Measurements from ENCODE around the gene PARM1. TPM values are rescaled to one million over a fixed set of nuclear protein-coding genes. Genes with fewer than 3 reads are reported as not detected.

PARM1 gene
- total RNA-seq, 1 donor from 2014 or later = 28.7 TPM

DNA sequence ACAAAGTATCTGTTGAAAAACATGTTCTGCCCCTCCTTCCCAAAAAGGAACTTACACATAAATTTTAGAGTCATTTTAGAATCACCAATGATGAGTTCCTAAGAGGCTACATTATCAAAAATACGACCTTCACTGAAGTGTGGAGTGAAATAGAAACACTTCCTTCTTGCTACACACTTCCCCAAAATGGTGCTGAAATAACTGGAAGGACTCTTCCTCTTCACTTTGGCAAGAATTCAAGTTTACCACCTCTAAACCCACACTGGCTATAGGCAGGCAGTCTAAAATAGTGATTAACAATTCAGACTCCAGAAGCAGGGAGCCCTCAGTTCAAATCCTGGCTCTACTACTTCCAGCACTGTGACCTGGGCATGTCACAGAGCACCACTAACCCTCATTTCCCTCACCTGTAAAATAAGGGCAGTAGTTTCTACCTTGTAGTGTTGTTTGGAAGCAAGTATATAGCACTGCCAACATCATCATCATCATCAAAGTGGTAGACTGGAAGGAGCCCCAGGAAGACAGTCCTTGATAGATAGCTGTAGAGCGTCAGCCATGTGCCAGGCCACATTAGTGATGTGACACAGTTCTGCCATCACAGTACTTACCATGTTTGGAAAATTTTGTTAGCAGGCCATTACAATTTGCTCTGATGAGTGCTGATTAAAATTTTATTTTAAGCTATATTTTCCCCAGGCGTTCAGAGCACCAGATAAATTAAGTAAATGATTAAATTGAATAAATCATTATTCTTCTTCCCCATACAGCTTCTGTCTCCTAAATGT lies 103.3 kb downstream of the PARM1 start:
- Histone ChIP-seq H3K27ac (ENCODE audit: low read depth, low read length) (no peak overlapping the region), H3K4me1 (ENCODE audit: control insufficient read depth in 3 of 3, insufficient read depth in 3 of 3, low read length in 3 of 3) (no peaks in the 10 kb centered on the region), H3K9me3 (ENCODE audit: control insufficient read depth in 3 of 3, low read length in 3 of 3) (no peaks in the 10 kb centered on the region), H3K9ac (ENCODE audit: low read depth in 1 of 3, low read length in 3 of 3) (no peak overlapping the region), H3K4me3 (ENCODE audit: low read length in 3 of 3) (no peak overlapping the region), H3K27me3 (ENCODE audit: control insufficient read depth in 3 of 3, insufficient read depth in 3 of 3, low read length in 3 of 3) (no peaks in the 10 kb centered on the region), H3K36me3 (ENCODE audit: control insufficient read depth in 3 of 3, insufficient read depth in 3 of 3, low read length in 3 of 3) (no peaks in the 10 kb centered on the region)

DNA sequence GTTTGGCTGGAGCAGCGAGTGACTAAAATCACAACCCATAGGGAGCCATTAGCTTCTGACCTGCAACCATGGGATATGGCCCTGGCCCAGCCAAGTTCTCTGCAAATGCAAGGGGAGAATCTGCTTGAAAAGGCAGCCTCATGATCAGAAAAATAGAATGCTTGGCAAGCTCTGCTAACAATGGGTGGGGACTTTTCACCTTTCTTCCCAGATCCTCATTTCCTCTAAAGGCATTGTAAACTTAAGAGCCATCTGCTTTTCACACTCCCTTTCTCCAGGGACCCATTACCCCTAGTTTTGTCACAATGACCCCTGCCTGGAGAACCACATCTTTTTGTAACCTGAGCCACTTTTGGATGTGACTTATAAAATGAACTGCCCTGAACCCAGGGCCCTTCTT lies 104.3 kb downstream of the PARM1 start:
- Histone ChIP-seq H3K27ac (ENCODE audit: low read depth, low read length) (no peak overlapping the region), H3K4me3 (ENCODE audit: low read length in 3 of 3) (no peak overlapping the region), H3K4me1 (ENCODE audit: control insufficient read depth in 3 of 3, insufficient read depth in 3 of 3, low read length in 3 of 3) (no peaks in the 10 kb centered on the region), H3K9me3 (ENCODE audit: control insufficient read depth in 3 of 3, low read length in 3 of 3) (no peaks in the 10 kb centered on the region), H3K9ac (ENCODE audit: low read depth in 1 of 3, low read length in 3 of 3) (no peak overlapping the region), H3K36me3 (ENCODE audit: control insufficient read depth in 3 of 3, insufficient read depth in 3 of 3, low read length in 3 of 3) (no peaks in the 10 kb centered on the region), H3K27me3 (ENCODE audit: control insufficient read depth in 3 of 3, insufficient read depth in 3 of 3, low read length in 3 of 3) (no peaks in the 10 kb centered on the region)

GRCh38 chr4:75038376-75038775 lies 105.5 kb downstream of the PARM1 start:
- no peak overlapping the region for H3K27ac ChIP-seq (ENCODE audit: low read depth, low read length)
- H3K4me1 ChIP-seq (ENCODE audit: control insufficient read depth in 3 of 3, insufficient read depth in 3 of 3, low read length in 3 of 3) = no peaks in the 10 kb centered on the region
- H3K9me3 ChIP-seq (ENCODE audit: control insufficient read depth in 3 of 3, low read length in 3 of 3) = no peaks in the 10 kb centered on the region
- H3K36me3 ChIP-seq (ENCODE audit: control insufficient read depth in 3 of 3, insufficient read depth in 3 of 3, low read length in 3 of 3) = no peaks in the 10 kb centered on the region
- H3K9ac ChIP-seq (ENCODE audit: low read depth in 1 of 3, low read length in 3 of 3) = no peak overlapping the region
- no peak overlapping the region for H3K4me3 ChIP-seq (ENCODE audit: low read length in 3 of 3)
- H3K27me3 ChIP-seq (ENCODE audit: control insufficient read depth in 3 of 3, insufficient read depth in 3 of 3, low read length in 3 of 3) = no peaks in the 10 kb centered on the region

GRCh38 chr4:75040703-75041102 lies 107.8 kb downstream of the PARM1 start:
- Histone ChIP-seq H3K27me3 (ENCODE audit: control insufficient read depth in 3 of 3, insufficient read depth in 3 of 3, low read length in 3 of 3) (no peaks in the 10 kb centered on the region), H3K27ac (ENCODE audit: low read depth, low read length) (no peak overlapping the region), H3K4me1 (ENCODE audit: control insufficient read depth in 3 of 3, insufficient read depth in 3 of 3, low read length in 3 of 3) (no peaks in the 10 kb centered on the region), H3K36me3 (ENCODE audit: control insufficient read depth in 3 of 3, insufficient read depth in 3 of 3, low read length in 3 of 3) (peaks cover 0 to under 1% (median 0%) of the 10 kb centered on the region in 3 donors), H3K9me3 (ENCODE audit: control insufficient read depth in 3 of 3, low read length in 3 of 3) (no peaks in the 10 kb centered on the region), H3K9ac (ENCODE audit: low read depth in 1 of 3, low read length in 3 of 3) (no peak overlapping the region), H3K4me3 (ENCODE audit: low read length in 3 of 3) (no peak overlapping the region)

GRCh38 chr4:75042601-75043208 lies 109.8 kb downstream of the PARM1 start:
- Histone ChIP-seq H3K4me3 (ENCODE audit: low read length in 3 of 3) (no peak overlapping the region), H3K27ac (ENCODE audit: low read depth, low read length) (no peak overlapping the region), H3K9me3 (ENCODE audit: control insufficient read depth in 3 of 3, low read length in 3 of 3) (no peaks in the 10 kb centered on the region), H3K4me1 (ENCODE audit: control insufficient read depth in 3 of 3, insufficient read depth in 3 of 3, low read length in 3 of 3) (no peaks in the 10 kb centered on the region), H3K27me3 (ENCODE audit: control insufficient read depth in 3 of 3, insufficient read depth in 3 of 3, low read length in 3 of 3) (no peaks in the 10 kb centered on the region), H3K36me3 (ENCODE audit: control insufficient read depth in 3 of 3, insufficient read depth in 3 of 3, low read length in 3 of 3) (peaks cover 0 to 4% (median 0%) of the 10 kb centered on the region in 3 donors), H3K9ac (ENCODE audit: low read depth in 1 of 3, low read length in 3 of 3) (no peak overlapping the region)

- Histone ChIP-seq H3K27ac (ENCODE audit: low read depth, low read length) (no peak overlapping the region), H3K4me3 (ENCODE audit: low read length in 3 of 3) (no peak overlapping the region), H3K4me1 (ENCODE audit: control insufficient read depth in 3 of 3, insufficient read depth in 3 of 3, low read length in 3 of 3) (no peaks in the 10 kb centered on the region), H3K9me3 (ENCODE audit: control insufficient read depth in 3 of 3, low read length in 3 of 3) (no peaks in the 10 kb centered on the region), H3K9ac (ENCODE audit: low read depth in 1 of 3, low read length in 3 of 3) (no peak overlapping the region), H3K36me3 (ENCODE audit: control insufficient read depth in 3 of 3, insufficient read depth in 3 of 3, low read length in 3 of 3) (peaks cover 0 to 4% (median 0%) of the 10 kb centered on the region in 3 donors), H3K27me3 (ENCODE audit: control insufficient read depth in 3 of 3, insufficient read depth in 3 of 3, low read length in 3 of 3) (no peaks in the 10 kb centered on the region)
Observed at GRCh38 chr4:75046226-75046625, 113.3 kb downstream of the PARM1 start.

- Histone ChIP-seq H3K4me3 (ENCODE audit: low read length in 3 of 3) (no peak overlapping the region), H3K9me3 (ENCODE audit: control insufficient read depth in 3 of 3, low read length in 3 of 3) (no peaks in the 10 kb centered on the region), H3K9ac (ENCODE audit: low read depth in 1 of 3, low read length in 3 of 3) (no peak overlapping the region), H3K27me3 (ENCODE audit: control insufficient read depth in 3 of 3, insufficient read depth in 3 of 3, low read length in 3 of 3) (no peaks in the 10 kb centered on the region), H3K27ac (ENCODE audit: low read depth, low read length) (no peak overlapping the region), H3K36me3 (ENCODE audit: control insufficient read depth in 3 of 3, insufficient read depth in 3 of 3, low read length in 3 of 3) (peaks cover 0 to 4% (median 0%) of the 10 kb centered on the region in 3 donors), H3K4me1 (ENCODE audit: control insufficient read depth in 3 of 3, insufficient read depth in 3 of 3, low read length in 3 of 3) (no peaks in the 10 kb centered on the region)
Observed at GRCh38 chr4:75046641-75047040, 113.7 kb downstream of the PARM1 start.

GRCh38 chr4:75048208-75048879 lies 115.4 kb downstream of the PARM1 start:
- Histone ChIP-seq H3K9me3 (ENCODE audit: control insufficient read depth in 3 of 3, low read length in 3 of 3) (no peaks in the 10 kb centered on the region), H3K4me1 (ENCODE audit: control insufficient read depth in 3 of 3, insufficient read depth in 3 of 3, low read length in 3 of 3) (no peaks in the 10 kb centered on the region), H3K36me3 (ENCODE audit: control insufficient read depth in 3 of 3, insufficient read depth in 3 of 3, low read length in 3 of 3) (peaks cover 0 to 4% (median 0%) of the 10 kb centered on the region in 3 donors), H3K27ac (ENCODE audit: low read depth, low read length) (no peak overlapping the region), H3K4me3 (ENCODE audit: low read length in 3 of 3) (no peak overlapping the region), H3K27me3 (ENCODE audit: control insufficient read depth in 3 of 3, insufficient read depth in 3 of 3, low read length in 3 of 3) (no peaks in the 10 kb centered on the region), H3K9ac (ENCODE audit: low read depth in 1 of 3, low read length in 3 of 3) (no peak overlapping the region)

GRCh38 chr4:75051431-75051830 lies 118.5 kb downstream of the PARM1 start:
- Histone ChIP-seq H3K4me3 (ENCODE audit: low read length in 3 of 3) (no peak overlapping the region), H3K27ac (ENCODE audit: low read depth, low read length) (no peak overlapping the region), H3K9me3 (ENCODE audit: control insufficient read depth in 3 of 3, low read length in 3 of 3) (no peaks in the 10 kb centered on the region), H3K27me3 (ENCODE audit: control insufficient read depth in 3 of 3, insufficient read depth in 3 of 3, low read length in 3 of 3) (no peaks in the 10 kb centered on the region), H3K9ac (ENCODE audit: low read depth in 1 of 3, low read length in 3 of 3) (no peak overlapping the region), H3K36me3 (ENCODE audit: control insufficient read depth in 3 of 3, insufficient read depth in 3 of 3, low read length in 3 of 3) (no peaks in the 10 kb centered on the region), H3K4me1 (ENCODE audit: control insufficient read depth in 3 of 3, insufficient read depth in 3 of 3, low read length in 3 of 3) (no peaks in the 10 kb centered on the region)

DNA sequence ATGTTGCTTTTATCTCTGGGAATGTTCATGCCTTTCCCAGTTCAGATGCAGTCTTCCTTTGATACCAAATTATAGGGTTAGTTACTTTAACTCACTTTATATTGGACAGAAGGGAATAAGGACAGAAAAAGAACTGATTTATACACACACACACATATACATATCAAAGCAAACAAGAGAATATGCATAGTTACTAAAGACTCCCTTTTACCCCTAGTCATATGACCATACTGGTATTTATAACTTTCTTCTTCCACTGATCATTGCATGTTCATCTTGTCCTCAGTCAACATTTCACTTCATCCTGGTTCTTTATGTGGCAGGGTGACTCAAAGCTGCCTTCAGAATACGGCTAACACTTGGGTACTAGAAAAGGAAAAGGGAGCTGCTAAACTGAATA lies 120.4 kb downstream of the PARM1 start:
- no peak overlapping the region for H3K27ac ChIP-seq (ENCODE audit: low read depth, low read length)
- no peaks in the 10 kb centered on the region for H3K4me1 ChIP-seq (ENCODE audit: control insufficient read depth in 3 of 3, insufficient read depth in 3 of 3, low read length in 3 of 3)
- no peaks in the 10 kb centered on the region for H3K9me3 ChIP-seq (ENCODE audit: control insufficient read depth in 3 of 3, low read length in 3 of 3)
- H3K27me3 ChIP-seq (ENCODE audit: control insufficient read depth in 3 of 3, insufficient read depth in 3 of 3, low read length in 3 of 3) = no peaks in the 10 kb centered on the region
- no peak overlapping the region for H3K9ac ChIP-seq (ENCODE audit: low read depth in 1 of 3, low read length in 3 of 3)
- no peaks in the 10 kb centered on the region for H3K36me3 ChIP-seq (ENCODE audit: control insufficient read depth in 3 of 3, insufficient read depth in 3 of 3, low read length in 3 of 3)
- H3K4me3 ChIP-seq (ENCODE audit: low read length in 3 of 3) = no peak overlapping the region

All from skeletal muscle tissue (tissue), 4 donors.